ENCODE data around the gene SLC6A3.
"Not testable (repeated sequence)": the region's sequence is repeated elsewhere in the genome, so short reads cannot be mapped to it uniquely, and the experiment has no call there.

The SLC6A3 gene

DNA sequence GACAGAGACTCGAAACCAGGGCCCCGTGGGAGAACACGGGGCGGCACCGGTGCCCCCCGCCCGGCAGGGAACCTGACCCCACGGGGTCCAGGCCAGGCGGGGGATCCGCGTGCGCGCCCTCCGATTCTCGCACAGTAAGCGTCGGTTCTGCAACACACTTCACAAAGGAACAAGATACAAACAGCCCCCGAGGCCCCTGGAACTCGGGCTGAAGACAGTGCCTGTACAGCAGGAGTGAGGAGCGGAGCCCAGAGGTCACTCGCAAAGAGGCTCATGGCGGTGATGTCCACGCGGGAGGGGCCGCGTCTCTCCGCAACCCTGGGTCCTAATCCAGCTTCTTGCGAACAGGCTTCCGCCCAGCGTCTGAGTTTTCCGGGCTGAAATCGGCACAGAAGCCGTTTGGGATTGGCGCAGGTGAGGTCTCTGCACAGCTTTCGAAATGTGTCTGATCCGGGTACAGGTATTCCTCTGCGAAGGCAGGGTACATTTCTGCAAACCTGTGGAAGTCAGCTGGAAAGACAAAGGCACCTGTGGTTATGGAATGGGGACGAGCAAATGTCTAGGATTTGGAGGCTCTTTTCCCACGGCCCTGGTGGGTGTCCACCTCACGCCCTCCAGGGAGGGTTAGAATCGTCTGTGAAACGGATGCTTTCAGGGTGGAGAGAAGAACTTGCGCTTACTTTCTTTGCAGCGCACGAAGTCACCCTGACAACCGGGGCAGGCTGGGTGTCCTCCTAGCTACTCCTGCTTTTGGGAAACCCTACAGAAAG is 18.3 kb upstream of the SLC6A3 start:
- no peak for DNase-seq

DNA sequence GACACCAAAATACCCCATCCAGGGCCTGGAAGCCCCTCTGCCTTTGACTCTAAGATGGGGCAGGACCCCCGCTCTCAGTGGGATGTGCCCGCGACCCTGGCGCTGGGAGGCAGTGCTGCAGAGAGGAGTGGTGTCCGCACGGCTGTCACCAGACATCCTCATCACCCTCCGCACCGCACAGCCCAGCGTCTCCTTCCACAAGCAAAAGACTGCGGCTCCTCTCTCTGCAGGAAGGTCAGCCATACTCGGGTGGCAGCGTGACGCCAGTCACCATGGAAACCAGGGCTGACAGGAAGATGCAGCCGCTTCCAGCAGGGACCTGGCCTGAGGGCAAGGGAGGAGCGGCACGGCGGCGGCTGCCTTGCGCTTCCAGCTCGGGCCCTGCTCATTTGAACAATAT is 17.1 kb upstream of the SLC6A3 start:
- DNase-seq, result no peak

DNA sequence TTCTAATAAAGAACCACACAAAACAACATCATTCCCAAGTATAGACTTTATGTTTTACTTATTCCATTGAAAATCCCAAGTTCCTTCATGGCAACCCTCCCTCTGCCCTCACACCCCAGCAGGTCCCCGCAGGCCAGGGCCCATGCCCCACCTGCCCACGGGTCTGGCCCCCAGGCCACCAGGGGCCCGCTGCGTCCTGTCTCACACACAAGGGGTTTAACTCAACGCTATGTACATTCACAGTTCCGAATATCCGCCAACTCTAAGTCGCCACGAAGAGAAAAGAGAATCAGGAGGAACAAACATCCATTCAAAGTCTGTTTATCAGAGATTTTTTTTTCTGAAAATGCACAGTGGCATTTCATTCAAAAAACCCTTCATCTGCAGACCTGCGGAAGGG is 16.2 kb upstream of the SLC6A3 start:
- DNase-seq, result no peak

DNA sequence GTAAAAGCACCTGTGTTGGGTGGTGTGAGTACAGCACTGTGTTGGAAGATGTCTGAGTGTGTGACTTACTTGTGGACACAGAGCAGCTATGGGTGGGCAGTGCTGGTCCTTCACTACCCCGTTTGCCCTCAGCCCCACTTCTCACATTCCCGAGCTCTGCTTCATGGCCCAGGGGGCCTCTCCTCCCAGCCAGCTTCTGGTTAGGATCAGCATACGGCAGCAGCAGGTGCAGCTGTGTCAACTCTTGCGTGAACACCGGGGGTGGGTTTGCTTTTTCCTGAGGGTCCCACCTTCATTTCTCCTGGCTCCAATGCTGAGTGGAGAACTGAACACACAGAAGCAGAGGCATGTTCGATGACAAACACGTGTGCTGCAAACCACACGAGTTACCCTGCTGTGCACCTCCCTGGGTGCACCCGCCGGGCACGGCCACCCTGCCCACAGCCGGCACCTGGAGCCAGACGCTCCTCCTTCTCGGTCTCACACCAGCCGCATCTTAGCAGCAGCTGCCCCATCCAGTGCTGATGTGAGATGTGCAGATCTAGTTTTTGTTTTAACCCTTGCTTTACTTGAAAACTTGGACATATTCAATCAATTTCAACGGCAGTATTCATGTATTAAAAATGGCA is 14.9 kb upstream of the SLC6A3 start:
- DNase-seq, result no peak

DNA sequence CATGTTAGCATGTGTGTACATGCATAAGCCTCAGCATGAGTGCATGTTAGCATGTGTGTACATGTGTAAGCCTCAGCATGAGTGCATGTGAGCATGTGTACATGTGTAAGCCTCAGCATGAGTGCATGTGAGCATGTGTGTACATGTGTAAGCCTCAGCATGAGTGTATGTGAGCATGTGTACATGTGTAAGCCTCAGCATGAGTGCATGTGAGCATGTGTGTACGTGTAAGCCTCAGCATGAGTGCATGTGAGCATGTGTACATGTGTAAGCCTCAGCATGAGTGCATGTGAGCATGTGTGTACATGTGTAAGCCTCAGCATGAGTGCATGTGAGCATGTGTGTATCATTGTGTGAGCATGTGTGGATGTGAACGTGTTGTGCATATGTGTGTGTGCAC is 14.2 kb upstream of the SLC6A3 start:
- DNase-seq, result not testable (repeated sequence)

GRCh38 chr5:1456110-1456881 is 11.1 kb upstream of the SLC6A3 start:
- not testable (repeated sequence) for DNase-seq

DNA sequence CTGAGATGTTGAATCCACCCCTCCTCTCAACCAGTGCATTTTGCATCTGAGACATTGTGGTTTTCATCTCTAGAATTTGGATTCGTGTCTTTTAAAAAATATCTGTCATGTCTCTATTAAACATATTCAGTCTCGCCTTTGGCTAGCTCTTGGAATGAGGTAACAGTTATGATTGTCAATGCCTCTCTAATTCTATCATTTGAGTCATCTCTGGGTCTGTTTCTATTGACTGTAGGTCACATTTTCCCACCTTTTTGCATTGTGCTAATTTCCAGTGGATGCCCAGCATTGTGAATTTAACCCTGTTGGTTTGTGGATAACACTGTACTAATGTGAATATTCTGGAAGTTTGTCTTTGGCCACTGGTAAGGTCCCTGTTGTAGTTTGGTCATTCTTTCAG is 8.4 kb upstream of the SLC6A3 start:
- no peak for DNase-seq

DNA sequence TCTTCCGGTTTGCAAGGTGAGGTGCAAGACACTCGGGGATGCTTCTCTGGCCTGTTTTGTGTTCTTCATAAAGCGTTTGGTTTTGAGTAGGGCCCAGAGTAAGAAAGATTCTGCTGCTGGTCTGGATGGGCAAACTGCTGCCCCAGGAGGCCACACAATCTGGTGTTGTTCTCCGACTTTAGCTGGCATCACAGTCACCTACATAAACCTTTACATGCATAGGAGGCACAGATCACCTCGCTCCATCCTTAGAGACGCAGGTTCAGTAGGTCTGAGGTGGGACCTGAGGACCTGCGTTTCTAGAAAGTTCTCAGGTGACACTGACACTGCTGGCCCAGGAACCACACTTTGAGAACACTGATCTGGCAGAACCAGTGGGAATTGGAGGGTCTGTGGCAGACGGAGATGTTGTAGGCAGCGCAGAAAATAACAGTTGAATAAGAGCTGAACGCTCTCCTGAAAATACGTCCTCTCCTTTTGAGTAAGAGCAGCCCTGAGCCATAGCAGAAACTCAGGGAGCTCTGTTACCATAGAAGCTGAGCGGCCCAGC is 3.9 kb upstream of the SLC6A3 start:
- no peak for DNase-seq

- DNase-seq, result no peak
These were observed 3.3 kb upstream of the SLC6A3 start for GRCh38 chr5:1448511-1449011.

- no peak for DNase-seq
These were observed 2.6 kb upstream of the SLC6A3 start for GRCh38 chr5:1447671-1448361.

GRCh38 chr5:1446602-1447343 is 1.5 kb upstream of the SLC6A3 start:
- DNase-seq, result no peak

DNA sequence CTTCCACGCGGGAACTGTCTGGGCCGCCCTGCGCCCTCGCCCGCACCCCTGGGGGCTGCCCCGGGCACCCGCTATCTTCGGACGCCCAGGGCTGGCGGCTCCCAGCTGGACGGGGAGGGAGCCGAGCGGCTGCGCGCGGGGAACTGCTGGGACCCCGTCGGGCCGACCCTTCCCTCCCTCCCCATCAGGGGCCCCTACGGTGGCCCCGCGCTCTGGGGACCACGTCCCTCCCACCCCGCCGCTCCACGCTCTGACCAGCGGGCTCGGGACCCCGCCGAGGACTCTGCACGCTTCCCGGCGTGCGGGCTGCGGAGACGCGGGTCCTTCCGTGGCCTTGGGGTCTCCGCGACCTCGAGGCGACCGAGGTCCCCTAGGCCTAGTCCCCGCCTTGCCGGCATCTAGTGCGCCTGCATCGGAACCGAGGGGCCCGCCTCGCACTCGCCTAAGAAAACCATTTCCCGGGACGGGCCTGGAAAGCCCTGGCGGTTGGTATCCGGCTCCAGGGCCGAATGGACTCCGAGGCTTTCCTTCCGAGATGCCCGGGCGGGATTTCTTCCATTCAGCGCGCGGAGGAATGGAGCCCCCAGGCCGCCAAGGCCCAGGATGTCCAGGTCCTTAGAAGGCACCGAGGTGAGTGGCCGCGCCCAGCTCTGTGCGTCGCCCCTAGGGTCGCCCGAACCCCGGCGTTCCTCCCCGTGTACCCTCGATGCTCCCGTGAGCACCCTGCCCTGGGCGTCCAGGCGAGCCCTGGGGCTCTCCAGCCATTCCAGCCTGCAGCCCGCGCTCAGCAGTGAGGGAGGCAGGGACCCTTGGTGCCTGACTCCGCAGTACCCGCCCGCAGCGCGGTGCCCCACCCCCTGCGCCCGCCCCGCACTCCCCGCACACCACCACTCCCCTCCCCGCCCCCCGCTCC is 705 bp upstream of the SLC6A3 start:
- no peak for DNase-seq

DNA sequence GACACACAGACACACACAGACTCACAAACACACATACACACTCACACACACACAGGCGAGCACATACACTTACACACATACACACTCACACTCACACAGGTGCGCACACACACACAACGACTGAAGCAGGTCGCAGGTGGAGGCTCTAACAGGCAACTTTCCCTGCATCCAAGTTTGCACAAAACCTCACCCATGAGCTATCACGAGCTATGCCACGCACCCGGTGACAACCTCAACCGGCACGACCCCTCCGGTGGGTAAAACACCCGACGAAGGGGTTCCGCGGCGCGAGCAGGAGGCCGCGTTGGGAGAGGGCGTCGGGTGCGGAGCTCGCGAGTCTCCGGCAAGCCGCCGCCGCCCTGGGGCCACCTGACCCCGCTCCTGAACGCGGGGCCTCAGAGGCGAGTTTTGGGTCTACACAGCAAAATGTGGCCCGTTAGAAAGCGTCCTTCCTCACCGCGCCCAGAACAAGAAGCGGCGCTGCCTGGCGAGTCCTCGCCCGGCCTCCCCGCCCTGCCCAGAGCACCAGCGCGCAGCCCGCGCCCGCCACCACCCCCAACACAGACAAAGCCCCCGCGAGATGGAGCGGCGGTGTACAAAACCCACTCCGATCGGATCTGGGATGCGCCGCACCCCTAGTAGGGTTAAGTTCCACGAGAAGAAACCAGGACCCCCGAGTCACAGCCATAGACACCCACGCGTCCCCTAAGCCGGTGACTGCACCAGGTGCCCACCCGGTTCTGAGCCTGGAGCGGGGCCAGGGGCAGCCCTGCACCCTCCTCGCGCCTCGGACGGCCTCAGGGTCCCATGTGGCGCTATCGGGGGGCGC is 665 bp downstream of the SLC6A3 start:
- no peak for DNase-seq

- no peak for DNase-seq
These were observed 1.3 kb downstream of the SLC6A3 start for GRCh38 chr5:1443991-1444360.

DNA sequence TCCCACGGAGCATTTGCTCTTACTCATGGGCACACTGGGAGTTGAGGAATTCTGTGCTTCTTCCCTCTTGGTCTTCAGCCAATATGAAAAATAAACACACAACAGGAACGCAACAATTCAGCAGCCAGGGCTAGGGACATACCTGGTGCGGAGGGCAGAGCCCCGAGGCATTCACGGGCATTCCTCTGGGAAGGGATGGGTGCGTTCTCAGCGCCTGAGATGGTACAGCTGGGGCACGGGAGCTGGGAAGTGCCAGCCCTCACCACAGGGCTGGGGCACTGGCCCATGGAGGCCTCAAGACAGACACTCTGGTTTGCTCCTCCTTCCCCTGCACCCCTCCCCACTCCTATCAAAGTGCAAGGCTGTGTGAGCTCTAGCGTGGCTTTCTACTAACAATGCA is 2.1 kb downstream of the SLC6A3 start:
- DNase-seq, result no peak

DNA sequence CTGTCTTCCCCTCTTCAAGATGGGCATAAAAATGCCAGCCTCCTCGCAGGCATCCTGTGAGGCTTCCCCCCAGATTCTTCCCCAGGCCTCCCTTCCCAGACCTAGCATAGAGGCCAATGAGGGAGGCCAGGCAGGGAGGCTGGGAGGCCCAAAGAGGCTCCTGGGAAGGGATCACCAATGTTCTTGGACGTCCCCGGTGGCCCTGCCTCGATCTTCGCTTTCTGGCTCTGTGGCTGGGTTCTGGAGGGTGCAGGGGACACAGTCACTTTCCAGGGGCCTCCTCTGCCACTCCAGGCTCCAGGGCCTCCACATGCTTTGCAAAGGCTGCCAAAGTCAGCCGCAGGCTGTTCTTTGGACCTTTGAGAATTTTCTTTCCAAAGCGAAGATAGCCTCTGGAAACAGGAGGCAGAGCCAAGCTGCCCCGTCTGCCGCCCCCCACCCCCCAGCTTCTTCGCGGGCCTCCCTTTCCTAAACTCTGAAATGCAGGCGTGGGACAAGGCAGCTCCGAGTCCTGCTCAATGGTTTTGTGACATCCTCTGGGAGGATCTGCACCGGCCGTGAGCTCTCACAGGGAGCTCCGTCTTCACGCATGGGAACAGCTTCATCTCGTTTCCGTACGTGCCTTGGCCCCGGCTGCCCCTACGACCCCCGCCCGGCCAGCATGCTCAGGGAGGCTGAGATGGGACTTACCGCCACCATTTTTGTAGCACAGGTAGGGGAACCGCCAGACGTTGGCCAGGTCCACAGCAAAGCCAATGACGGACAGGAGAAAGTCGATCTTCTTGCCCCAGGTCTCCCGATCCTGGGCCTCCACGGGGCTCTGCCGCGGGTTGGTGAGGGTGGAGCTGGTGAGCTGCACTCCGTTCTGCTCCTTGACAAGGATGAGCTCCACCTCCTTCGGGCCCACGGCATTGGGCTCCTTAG is 2.8 kb downstream of the SLC6A3 start:
- no peak for DNase-seq

DNA sequence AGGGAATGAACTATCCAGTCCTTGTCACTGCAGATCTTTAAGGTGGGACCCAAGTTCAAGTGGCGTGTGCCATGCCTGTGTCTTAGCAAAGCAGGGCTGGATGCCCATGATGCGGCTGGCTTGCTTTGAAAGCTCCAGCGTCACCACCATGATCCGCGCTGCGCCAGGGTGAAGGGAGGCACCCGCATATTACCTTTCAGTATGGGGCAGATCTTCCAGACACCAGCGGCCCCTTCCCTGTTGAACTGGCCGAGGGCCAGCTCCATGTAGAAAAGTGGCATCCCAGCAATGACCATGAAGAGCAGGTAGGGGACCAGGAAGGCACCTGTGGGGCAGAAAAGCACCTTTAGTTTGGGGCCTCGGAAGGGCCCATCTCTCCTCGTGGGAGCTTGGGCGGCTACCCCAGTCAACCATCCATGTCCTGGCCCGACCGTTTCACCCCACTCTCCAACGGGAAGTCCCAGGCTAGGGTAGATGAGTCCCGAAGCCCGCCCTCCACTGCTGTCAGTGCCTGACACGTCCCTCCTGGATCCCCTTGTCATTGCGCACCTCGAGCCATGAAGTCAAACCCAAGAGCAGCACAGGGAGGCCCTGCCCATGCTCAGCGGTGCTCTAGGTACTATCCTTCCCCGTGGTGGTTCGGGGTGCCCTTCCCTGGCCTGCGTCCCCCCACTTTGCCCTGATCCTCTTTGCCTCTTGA is 3.9 kb downstream of the SLC6A3 start:
- no peak for DNase-seq

- no peak for DNase-seq
These were observed 5.1 kb downstream of the SLC6A3 start for GRCh38 chr5:1440098-1440493.

Data from inflammatory macrophage treated with lipopolysaccharide for 4 hours (primary cell).